Mucosa of rectum (tissue), 2 donors: ENCODE data around the gene AZU1.
"Not testable (repeated sequence)": the region's sequence is repeated elsewhere in the genome, so short reads cannot be mapped to it uniquely, and the experiment has no call there.

Source experiments
- H3K27ac ChIP-seq, 2 donors: one replicate each; pipeline ENCODE4 v1.7.0; 2013; ENCODE audit warnings: inconsistent platforms in 2 of 2, low read depth in 2 of 2, low read length in 2 of 2
- H3K27me3 ChIP-seq, 2 donors: one replicate each; pipeline ENCODE4 v1.7.0; 2013; ENCODE audit warnings: low read length in 2 of 2; ENCODE audit not compliant: control insufficient read depth in 2 of 2, insufficient read depth in 2 of 2
- H3K36me3 ChIP-seq, 2 donors: one replicate each; pipeline ENCODE4 v1.7.0; 2013; ENCODE audit warnings: low read length in 2 of 2; ENCODE audit not compliant: control insufficient read depth in 2 of 2, insufficient read depth in 2 of 2
- H3K4me1 ChIP-seq, 2 donors: one replicate each; pipeline ENCODE4 v1.7.0; 2013; ENCODE audit warnings: low read length in 2 of 2, mild to moderate bottlenecking in 1 of 2; ENCODE audit not compliant: control insufficient read depth in 2 of 2, insufficient read depth in 2 of 2
- H3K4me3 ChIP-seq, 2 donors: one replicate each; pipeline ENCODE4 v1.7.0; 2013; ENCODE audit warnings: low read length in 2 of 2
- H3K9ac ChIP-seq, 2 donors: one replicate each; pipeline ENCODE4 v1.7.0; 2013; ENCODE audit warnings: low read length in 2 of 2, low read depth in 1 of 2, mild to moderate bottlenecking in 1 of 2
- H3K9me3 ChIP-seq, 2 donors: one replicate each; pipeline ENCODE4 v1.7.0; 2013; ENCODE audit warnings: low read length in 2 of 2; ENCODE audit not compliant: control insufficient read depth in 2 of 2
- donor health status: healthy.
- donor health status: Normal muscosa, but diverticular disease.

The AZU1 gene

GRCh38 chr19:875265-875879 is 47.7 kb downstream of the AZU1 start:
- H3K27me3 ChIP-seq: no peaks in the 10 kb centered on the region
- no peak overlapping the region for H3K27ac ChIP-seq
- H3K4me3 ChIP-seq: no peak overlapping the region
- H3K4me1 ChIP-seq: peaks cover 7 to 8% of the 10 kb centered on the region in 2 donors
- peaks cover 10 to 16% of the 10 kb centered on the region in 2 donors for H3K36me3 ChIP-seq
- H3K9me3 ChIP-seq: no peaks in the 10 kb centered on the region
- H3K9ac ChIP-seq: no peak overlapping the region

GRCh38 chr19:876089-876488 is 48.5 kb downstream of the AZU1 start:
- Histone ChIP-seq H3K4me1 (peaks cover 7 to 8% of the 10 kb centered on the region in 2 donors), H3K4me3 (no peak overlapping the region), H3K9me3 (no peaks in the 10 kb centered on the region), H3K27me3 (no peaks in the 10 kb centered on the region), H3K9ac (no peak overlapping the region), H3K36me3 (peaks cover 12 to 19% of the 10 kb centered on the region in 2 donors), H3K27ac (no peak overlapping the region)

DNA sequence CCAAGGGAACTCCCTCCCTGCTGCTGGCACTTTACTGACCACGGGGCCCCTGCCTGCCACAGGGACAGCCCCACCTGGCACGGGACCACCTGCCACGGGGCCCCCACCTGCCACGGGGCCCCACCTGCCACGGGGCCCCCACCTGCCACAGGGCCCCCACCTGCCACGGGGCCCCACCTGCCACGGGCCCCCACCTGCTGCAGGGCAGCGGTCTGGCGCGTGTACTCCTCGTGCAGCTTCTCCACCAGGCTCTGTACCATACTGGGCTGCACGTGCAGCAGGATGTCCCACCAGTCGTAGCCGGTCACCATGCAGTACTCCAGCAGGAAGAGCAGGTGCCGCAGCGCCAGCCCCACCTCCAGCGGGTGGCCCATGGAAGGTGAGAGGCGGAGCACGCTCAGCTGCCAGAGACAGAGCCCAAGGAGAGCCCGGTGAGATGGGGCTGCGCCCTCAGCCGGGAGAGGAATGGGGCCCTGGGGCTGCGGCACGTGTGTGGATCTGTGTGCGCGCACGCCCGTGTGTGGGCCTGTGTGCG is 49.2 kb downstream of the AZU1 start:
- Histone ChIP-seq H3K4me3 (no peak overlapping the region), H3K27me3 (no peaks in the 10 kb centered on the region), H3K4me1 (peaks cover 5 to 7% of the 10 kb centered on the region in 2 donors), H3K9me3 (no peaks in the 10 kb centered on the region), H3K36me3 (peaks cover 20 to 27% of the 10 kb centered on the region in 2 donors), H3K9ac (no peak overlapping the region), H3K27ac (no peak overlapping the region)

DNA sequence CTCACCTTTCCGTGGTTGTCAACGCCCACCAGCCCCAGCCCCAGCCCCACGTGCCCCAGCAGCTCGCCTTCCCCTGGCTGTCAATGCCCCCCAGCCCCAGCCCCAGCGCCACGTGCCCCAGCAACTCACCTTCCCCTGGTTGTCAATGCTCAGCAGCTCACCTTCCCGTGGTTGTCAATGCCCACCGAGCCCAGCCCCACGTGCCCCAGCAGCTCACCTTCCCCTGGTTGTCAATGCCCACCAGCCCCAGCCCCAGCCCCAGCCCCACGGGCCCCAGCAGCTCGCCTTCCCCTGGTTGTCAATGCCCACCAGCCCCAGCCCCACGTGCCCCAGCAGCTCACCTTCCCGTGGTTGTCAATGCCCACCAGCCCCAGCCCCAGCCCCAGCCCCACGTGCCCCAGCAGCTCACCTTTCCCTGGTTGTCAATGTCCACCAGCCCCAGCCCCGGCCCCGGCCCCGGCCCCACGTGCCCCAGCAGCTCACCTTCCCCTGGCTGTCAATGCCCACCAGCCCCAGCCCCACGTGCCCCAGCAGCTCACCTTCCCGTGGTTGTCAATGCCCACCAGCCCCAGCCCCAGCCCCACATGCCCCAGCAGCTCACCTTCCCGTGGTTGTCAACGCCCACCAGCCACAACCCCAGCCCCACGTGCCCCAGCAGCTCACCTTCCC is 50.5 kb downstream of the AZU1 start:
- H3K9me3 ChIP-seq, H3K4me1 ChIP-seq, H3K27me3 ChIP-seq, H3K27ac ChIP-seq, H3K9ac ChIP-seq, H3K4me3 ChIP-seq: not testable (repeated sequence)
- peaks cover 28 to 38% of the 10 kb centered on the region in 2 donors for H3K36me3 ChIP-seq

DNA sequence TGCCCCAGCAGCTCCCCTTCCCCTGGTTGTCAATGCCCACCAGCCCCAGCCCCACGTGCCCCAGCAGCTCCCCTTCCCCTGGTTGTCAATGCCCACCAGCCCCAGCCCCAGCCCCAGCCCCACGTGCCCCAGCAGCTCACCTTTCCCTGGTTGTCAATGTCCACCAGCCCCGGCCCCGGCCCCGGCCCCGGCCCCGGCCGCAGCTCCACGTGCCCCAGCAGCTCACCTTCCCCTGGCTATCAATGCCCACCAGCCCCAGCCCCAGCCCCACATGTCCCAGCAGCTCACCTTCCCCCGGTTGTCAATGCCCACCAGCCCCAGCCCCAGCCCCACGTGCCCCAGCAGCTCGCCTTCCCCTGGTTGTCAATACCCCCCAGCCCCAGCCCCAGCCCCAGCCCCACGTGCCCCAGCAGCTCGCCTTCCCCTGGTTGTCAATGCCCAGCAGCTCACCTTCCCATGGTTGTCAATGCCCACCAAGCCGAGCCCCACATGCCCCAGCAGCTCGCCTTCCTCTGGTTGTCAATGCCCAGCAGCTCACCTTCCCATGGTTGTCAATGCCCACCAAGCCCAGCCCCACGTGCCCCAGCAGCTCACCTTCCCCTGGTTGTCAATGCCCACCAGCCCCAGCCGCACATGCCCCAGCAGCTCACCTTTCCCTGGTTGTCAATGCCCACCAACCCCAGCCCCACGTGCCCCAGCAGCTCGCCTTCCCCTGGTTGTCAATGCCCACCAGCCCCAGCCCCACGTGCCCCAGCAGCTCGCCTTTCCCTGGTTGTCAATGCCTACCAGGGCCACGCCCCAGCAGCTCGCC is 51.3 kb downstream of the AZU1 start:
- H3K27ac ChIP-seq, H3K9me3 ChIP-seq, H3K4me3 ChIP-seq, H3K4me1 ChIP-seq, H3K27me3 ChIP-seq, H3K9ac ChIP-seq: not testable (repeated sequence)
- peaks cover 28 to 44% of the 10 kb centered on the region in 2 donors for H3K36me3 ChIP-seq

DNA sequence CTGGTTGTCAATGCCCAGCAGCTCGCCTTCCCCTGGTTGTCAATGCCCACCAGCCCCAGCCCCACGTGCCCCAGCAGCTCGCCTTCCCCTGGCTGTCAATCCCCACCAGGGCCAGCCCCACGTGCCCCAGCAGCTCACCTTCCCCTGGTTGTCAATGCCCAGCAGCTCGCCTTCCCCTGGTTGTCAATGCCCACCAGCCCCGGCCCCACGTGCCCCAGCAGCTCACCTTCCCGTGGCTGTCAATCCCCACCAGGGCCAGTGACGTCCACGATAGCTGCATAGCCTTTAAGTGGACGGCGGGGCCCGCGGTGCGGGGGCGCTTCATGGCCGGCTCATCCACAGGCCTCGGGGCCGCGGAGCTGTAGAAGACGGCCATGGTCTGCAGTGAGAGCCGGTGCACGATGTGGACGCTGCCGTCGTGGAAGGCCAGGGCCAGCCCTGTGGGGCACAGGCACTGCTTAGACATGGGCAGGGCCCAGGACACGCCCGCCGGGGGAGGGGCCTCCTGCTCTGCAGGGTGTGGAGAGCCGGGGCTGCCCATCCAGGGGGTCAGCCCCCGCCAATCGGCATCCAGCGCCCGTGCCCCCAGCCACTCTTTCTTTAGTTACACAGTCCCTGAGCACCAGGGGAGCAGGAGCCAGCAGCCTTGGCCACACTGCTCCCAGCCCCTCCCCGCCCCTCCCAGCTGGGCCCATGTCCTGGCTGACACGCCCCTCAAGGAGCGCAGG is 52.2 kb downstream of the AZU1 start:
- no peaks in the 10 kb centered on the region for H3K4me1 ChIP-seq
- H3K27me3 ChIP-seq: no peaks in the 10 kb centered on the region
- no peak overlapping the region for H3K4me3 ChIP-seq
- H3K36me3 ChIP-seq: peaks cover 28 to 46% of the 10 kb centered on the region in 2 donors
- no peak overlapping the region for H3K9ac ChIP-seq
- no peak overlapping the region for H3K27ac ChIP-seq
- H3K9me3 ChIP-seq: no peaks in the 10 kb centered on the region
